EH (cell line): ENCODE results near the gene VASH1.
"Not testable (repeated sequence)": the region's sequence is repeated elsewhere in the genome, so short reads cannot be mapped to it uniquely, and the experiment has no call there.

ENCODE experiments used
- DNase-seq: peaks from one replicate; pipeline ENCODE4 v3.0.0-alpha.2; 2015; ENCODE audit warnings: low read depth

The VASH1 gene

DNA sequence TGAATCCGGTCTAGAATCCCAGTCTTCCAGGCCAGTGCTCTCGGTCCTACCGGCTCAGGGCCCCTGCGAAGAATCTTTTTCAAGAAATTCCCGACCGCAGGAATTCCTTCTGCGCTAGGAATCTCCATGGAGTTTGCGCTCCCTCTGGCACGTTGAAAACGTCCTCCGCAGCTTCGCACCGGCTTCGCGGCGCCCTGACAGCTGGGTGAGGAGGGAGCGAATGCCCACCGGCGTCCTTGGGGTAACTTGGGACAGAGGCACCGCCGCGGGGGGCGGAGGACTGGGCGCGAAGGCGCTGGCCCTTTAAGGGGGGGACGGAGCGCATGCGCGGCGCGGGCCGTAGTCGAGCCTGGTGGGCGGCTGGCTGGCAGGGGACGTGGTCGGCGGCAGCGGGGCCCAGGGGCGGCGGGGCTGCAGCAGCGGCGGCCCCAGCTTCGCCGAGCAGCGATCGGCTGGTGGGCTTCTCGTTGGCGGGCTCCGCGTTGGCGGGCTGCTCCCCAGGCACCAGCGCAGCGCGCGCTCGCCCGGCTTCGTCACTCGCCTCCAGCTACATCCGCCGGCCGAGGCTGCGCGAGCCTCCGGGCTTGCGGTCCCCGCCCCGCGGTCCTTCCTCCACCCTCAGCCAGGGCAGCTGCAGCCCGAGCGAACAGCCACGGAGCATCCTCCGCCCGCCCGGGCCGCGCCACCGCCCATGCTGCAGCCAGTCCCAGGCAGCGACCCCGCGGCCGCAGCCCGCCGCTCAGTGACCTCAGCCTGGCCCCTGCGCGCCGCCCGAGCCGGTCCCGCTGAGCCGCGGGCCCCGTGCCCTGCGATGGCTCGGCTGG lies at the start of gene VASH1:
Gene VASH1 (plus strand): TSS at position 333 of the 824 bp plus-strand sequence. CDS start 1,354 bp downstream, outside the sequence.
- DNase-seq: peak; percentile 76

DNA sequence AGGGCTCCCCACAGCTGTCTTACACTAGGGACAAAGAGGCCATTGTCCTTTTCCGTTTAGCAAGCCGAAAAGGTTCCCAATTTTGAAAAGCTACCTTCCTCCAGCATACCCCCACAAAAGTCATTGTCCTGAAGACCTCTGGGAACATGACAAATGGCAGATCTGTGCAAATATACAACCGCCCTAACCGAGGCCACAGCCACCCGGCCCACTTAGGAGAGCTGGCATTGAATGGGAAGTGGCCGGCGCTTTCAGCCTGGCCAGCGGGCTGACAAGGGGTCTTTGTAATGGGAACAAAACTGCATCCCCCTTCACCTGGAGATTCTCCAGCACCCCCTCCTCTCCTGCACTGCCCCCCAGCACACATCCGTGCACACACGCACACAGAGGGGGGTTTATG lies 48.1 kb upstream of the VASH1 start:
- DNase-seq: no peak

DNA sequence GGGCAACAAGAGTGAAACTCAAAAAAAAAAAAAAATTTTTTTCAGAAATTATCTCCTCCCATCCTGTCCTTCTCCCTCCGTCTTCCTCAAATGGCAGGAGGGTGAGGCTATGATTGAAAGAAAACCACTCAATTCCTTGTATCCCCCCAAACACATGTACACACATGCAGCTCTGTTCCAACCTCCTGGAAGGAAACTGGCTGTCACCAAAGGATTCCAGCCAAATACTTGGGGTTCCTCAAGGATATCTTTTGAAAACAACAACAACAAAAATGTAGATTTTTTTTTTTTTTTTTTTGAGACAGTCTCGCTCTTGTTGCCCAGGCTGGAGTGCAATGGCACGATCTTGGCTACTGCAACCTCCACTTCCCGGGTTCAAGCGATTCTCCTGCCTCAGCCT lies 46.8 kb upstream of the VASH1 start:
- DNase-seq: no peak

DNA sequence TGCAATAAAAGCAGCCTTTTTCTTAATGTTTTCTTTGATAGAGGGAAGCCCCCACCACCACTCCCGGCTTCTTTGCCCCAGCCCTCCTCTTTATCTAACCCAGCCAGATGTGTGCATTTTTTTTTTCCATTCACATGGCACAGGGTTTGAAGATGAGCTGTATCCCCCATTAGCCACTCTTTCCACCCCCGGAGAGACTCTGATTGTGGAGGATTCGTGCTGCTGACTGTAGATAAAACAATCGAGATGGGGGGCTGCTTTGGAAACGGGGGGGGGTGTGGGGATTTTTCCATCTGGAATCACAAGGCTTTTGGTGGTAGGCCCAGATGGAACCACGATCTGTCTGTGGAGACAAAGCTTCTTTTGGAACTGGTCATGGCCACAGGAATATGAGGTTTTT lies 46.2 kb upstream of the VASH1 start:
- no peak for DNase-seq

DNA sequence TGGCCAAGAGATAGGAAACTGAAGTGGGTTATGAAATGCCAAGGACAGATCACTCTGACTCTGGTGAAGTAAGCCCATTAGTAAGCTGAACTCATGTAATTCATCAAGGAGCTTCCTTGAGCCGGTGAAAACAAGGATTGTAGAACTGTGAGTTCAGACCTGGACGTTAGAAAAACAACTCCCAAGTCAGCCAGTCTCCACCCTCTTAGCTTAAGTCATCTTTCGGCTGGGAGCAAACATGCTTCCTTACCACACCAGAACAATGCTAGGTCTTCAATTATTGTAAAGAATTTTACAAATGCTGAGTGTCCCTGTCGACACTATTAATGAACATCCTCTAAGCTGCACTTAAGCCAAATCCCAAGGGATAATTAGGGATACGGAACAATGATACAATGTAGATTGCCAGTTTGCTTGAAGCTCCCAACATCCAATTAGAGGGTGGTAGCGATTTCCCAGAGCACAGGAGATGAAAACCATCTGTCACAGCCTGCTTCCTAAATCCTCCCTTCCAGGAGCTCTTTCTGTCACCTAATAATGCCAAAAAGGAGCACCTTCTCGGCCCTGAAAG lies 45.7 kb upstream of the VASH1 start:
- no peak for DNase-seq

DNA sequence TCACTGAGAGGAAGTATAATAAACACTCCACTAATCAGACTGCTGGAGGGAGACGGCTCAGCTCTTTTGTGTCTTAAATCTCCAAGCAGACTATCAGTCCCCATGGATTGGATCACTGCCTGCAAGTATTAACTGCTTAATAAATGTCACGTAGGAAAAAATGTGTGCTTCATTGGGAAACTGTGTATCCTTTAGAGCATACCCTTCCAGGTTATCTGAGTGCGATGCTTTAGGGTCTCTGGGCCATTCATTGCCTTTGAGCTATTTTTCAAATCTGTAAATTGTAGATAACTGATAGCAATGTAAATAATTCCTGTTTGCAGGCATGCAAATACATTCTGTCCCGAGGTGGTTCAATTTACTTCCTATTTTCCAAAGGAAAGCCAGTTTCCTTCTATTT lies 45.0 kb upstream of the VASH1 start:
- no peak for DNase-seq

DNA sequence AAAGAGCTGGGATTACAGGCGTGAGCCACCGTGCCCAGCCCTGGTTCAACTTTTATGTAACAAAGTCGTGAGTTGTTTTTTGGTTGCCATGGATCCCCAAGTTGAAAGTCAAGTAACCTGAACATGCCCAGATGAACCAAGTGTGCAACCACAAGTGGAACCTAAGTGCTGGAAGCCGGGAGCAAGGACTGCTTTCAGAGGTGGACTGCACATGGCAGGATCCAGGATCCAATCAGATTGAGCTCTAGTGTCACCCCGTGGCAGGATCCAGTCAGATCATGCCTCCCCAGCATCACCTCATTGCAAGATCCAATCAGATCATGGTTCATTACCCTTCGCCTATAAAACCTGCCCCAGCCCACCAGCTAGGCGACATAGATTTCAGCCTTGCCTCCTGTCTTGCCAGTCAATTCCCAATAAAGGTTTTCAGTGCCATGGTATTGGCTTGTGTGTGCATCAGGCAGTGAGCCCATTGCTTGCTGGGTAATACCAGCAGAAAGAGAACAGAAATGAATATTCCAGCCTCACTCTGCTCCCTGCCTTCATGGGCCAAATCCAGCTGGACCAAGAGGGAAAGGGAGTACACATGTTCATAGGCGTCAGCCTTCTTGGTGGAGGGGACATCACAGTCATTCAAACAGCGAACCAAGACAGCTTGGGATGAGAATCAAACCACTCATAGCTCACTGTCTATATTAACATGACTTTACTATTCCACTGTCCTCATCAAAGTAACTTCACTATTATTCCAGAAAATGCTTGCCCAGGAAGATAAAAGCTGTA lies 43.6 kb upstream of the VASH1 start:
- no peak for DNase-seq

DNA sequence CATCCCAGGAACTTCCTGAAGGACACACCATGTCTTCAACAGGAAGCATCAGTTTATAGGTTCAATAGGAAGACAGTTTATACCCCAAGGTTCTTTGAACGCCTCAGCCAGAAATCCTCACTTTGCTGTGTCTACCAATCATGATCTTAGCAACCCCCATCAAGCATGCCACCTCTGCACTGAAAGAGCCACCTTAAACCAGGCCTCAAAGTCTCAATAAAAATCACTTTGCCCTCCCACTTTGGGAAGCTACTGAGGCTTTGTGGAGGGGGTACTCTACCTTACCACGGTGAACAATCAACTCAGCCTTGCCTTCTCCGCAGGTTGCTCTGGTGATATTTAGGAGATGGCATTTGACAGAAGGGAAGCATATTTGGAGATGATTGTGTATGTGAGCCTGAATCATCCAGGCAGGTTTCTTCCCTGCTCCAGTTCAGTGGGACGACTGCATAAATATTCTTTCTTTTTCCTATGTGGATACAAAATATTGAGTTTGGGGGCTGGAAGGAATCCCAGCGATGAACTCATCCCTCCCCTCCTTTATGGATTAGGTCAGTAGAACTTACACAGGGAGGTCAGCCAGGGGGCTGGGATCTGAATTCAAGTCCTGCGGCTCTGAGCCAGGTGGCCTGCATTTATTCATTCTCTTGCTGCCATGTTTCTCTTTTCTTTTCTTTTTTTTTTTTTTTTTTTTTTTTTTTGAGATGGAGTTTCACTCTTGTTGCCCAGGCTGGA lies 42.8 kb upstream of the VASH1 start:
- no peak for DNase-seq

DNA sequence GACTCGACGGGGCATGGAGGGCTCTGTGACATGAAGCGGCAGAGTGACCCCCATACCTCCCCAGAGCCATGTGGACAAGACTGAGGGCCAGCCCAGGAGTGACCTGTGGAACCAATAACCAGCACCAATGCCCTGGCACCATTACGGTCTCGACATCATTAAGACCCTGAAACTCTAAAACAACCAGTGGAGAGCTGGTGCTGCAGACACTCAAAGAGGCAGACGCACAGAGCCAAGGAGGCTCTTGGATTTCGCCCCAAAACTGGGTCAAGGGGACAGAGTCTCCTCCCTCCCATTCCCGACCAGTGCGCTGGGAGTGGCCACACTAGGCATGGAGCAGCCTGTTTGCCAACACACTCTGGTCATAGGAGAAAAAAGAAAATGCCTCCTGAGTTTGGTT lies 41.6 kb upstream of the VASH1 start:
- DNase-seq: no peak

DNA sequence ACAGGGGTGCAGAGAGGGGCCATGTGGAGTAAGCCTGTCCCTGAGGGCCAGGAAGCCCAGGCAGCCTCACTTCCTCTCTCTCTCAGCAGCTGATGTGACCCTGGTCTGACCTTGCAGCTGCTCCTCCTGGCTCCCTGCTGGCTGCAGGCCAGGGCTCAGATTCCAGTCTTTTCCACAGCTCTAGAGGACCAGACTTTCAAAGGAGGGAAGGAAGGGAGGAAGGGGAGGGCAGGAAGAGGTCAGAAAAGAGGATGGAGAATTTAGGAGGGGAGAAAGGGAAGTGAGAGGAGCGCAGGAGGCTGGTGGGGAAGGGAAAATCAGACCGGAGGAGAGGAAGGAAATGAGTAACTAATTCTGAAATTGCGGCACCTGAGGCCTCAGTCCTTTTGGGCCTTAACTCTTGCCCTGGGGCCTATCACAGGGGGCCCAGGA lies 40.9 kb upstream of the VASH1 start:
- peak; percentile 68 for DNase-seq

DNA sequence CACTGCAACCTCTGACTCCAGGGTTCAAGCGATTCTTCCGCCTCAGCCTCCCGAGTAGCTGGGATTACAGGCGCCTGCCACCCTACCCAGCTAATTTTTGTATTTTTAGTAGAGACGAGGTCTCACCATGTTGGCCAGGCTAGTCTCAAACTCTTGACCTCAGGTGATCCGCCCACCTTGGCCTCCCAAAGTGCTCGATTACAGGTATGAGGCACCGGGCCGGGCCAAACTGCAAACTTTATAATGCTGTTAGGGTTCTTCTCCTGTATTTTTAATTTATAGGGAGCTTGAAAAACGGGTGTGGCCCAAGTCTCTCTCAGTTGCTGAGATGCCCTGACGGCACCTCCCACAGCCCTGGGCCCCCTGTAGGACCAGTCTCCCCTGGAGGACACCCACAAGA lies 39.8 kb upstream of the VASH1 start:
- not testable (repeated sequence) for DNase-seq

DNA sequence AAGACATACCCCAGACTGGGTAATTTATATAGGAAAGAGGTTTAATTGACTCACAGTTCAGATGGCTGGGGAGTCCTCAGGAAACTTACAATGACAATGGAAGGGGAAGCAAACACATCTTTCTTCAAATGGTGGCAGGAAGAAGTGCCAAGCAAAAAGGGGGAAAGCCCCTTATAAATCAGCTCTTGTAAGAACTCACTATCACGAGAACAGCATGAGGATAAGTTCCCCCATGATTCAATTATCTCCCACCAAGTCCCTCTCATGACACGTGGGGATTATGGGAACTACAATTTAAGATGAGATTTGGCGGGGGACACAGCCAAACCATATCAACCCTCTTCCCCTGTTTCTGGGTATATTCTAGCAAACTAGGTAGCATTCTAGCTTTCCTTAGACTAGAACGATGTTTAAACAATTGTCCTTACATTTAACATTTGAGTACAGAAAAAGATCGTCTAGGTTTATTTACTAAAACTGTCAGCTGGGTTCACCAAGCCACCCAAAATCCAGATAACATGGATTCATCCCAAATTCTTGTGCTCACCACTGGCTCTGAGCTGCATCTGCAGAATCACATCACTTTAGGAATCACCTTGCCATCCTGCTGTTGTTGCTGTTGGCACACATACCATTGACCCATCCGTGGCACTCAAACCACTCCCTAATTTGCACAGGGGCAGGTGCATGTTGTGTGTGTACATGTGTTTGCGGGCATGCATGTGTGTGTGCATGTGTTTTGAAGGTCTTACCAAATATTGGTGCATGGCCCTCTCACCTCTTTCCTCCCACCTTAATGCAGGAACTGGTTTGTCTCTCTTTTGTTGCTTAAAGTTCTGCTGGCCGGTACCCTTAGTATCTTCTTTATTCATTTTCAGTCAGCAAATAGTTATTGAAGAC lies 36.4 kb upstream of the VASH1 start:
- no peak for DNase-seq

DNA sequence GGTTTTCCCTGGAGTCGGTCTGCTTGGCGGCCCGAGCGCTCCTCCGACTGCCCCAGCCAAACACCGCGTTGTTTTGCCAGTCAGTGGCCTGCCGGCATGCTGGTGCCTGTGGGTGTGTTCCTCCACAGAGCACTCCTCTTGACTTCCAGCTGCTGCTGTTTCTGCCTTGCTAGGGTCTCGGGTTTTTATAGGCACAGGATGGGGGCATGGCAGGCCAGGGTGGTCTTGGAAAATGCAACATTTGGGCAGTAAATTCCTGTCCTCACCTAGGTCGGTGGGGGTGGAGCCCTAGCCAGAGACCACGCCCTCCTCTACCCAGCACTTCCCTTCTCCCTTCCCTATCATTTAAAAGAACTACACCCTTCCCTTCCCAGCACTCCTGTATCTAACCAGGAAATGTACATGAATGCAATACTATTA lies 34.7 kb upstream of the VASH1 start:
- DNase-seq: no peak

DNA sequence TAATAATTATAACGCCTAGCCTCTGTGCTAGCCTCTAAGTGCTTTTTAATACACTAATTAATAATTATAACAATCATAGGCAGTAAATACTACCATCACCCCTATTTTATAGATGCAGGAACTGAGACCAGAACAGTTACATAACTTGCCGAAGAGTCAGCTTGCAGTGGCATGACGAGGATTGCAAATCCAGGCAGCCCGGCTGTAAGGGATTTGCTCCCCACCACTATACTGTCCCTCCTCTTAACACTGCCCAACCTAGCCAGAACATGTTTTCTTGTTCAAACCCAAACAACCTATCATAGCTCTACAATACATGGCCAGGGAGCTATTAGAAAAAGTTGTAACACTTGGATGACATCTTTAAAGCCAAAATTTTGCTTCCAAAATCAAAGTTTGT lies 33.9 kb upstream of the VASH1 start:
- DNase-seq: no peak

DNA sequence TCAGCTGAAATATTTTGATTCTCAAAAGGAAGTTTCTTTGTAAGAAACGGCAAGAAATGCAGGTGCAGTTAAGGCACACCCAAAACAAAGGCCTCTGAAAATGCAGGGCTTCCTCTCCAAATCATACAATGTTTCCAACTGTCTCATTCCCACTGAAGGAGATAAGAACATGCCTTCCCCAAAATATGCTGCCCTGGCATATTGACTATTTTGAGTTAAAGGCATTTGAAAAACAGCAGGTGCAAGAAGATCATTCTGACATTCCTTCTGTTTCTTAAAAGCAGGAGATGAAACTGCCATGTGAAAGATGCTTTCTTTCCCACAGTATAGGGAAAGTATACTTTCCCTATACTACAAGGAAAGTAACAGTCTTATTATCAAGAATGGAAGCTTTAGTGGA lies 33.4 kb upstream of the VASH1 start:
- no peak for DNase-seq

DNA sequence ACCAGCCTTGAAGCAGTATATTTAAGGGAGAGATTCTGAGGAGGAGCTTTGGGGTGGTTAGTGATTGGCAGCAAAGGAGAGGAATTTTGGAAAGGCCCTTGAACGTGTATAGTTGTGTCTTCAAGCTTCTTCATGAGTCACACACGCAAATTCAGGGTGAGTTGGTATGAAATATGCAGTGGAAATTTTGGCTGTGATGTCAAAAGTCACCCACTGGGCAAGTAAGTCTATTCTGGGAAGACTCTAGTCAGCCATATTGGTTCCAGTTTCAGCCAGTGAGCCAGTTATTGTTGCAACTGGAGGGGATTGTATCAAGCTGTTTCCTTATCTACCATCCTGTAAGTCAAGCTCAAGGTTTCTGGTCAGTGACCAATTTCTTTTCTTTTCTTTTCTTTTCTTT lies 32.0 kb upstream of the VASH1 start:
- no peak for DNase-seq

DNA sequence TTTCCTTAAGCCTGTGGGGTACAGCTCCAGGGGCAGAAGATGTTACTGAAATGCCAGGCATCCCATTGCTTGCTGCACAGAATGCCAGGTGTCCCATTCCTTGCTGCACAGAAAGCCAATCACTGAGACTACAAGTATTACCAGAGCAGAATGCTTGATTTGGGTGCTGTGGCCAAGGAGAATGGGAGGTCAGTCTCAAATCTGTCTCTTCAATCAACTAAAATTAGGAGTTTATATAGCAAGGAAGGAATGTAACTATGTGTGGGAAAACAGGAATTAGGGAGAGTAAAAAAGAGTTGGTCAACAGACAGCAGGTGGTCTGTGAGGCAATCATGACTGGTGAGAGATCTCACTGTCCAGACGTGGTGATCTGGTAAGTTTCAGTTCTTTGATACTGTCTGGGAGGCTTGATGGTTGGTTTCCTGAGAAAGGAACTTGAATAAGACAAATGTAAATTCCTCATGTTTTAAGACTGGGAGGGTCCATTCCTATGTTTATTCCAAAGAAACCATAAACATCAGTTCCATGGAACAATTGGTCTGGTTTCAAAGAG lies 31.2 kb upstream of the VASH1 start:
- DNase-seq: no peak

DNA sequence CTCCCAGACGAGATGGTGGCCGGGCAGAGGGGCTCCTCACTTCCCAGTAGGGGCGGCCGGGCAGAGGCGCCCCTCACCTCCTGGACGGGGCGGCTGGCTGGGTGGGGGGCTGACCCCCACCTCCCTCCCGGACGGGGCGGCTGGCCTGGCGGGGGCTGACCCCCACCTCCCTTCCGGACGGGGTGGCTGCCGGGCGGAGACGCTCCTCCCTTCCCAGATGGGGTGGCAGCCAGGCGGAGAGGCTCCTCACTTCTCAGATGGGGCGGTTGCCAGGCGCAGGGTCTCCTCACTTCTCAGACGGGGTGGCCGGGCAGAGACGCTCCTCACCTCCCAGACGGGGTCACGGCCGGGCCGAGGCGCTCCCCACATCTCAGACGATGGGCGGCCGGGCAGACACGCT lies 26.8 kb upstream of the VASH1 start:
- DNase-seq: not testable (repeated sequence)

DNA sequence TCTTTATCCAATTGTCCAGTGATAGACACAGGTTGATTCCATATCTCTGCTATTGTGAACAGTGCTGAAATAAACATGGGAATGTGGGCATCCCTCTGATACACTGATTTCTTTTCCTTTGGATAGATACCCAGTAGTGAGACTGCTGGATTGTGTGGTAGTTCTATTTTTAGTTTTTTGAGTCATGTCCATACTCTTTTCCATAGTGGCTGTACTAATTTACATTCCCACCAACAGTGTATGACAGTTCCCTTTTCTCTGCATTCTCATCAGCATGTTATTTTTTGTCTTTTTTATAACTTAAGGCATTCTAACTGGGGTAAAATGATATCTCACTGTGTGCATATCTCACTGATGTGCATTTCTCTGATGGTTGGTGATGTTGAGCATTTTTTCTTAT lies 24.8 kb upstream of the VASH1 start:
- DNase-seq: peak; percentile 13

DNA sequence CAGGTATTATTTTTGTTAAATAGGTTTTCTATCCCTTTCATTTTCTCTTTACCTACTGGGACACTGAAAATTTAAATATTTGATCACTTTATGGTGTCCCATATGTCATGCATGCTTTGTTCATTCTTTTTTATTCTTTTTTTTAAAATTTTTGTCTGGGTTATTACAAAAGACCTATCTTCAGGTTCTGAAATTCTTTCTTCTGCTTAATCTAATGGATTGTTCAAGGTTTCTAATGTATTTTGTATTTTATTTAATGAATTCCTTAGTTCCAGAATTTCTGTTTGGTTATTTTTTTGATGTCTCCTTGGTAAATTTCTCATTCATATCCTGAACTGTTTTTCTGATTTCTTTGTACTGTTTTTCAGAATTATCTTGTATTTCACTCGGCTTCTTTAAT lies 20.2 kb upstream of the VASH1 start:
- DNase-seq: no peak

DNA sequence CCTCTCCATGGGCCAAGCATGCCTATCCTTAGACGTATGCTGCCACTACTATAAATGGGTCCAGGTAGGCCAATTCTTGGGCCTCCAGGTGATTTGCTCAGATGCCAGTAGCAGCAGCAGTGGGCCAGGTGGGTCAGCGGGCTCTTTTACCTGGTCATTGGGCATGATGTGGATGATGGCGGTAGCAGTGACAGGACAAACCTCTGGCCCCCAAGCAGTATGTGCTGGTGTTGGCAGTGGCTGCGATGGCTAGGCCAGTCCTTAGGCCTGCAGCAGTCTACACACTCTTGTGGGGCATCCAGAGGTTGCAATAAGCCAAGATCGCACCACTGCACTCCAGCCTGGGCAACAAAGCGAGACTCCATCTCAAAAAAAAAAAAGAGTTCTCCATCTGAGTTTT lies 19.1 kb upstream of the VASH1 start:
- DNase-seq: no peak
